NCI-H1105 treated with DMSO at 0.1 percent for 48 hours (cell line): ENCODE data around the gene HES3.

Experiments
- DNase-seq: peaks from one replicate; lab custom pipeline; 2025; lab: John Stamatoyannopoulos, UW

Gene HES3

DNA sequence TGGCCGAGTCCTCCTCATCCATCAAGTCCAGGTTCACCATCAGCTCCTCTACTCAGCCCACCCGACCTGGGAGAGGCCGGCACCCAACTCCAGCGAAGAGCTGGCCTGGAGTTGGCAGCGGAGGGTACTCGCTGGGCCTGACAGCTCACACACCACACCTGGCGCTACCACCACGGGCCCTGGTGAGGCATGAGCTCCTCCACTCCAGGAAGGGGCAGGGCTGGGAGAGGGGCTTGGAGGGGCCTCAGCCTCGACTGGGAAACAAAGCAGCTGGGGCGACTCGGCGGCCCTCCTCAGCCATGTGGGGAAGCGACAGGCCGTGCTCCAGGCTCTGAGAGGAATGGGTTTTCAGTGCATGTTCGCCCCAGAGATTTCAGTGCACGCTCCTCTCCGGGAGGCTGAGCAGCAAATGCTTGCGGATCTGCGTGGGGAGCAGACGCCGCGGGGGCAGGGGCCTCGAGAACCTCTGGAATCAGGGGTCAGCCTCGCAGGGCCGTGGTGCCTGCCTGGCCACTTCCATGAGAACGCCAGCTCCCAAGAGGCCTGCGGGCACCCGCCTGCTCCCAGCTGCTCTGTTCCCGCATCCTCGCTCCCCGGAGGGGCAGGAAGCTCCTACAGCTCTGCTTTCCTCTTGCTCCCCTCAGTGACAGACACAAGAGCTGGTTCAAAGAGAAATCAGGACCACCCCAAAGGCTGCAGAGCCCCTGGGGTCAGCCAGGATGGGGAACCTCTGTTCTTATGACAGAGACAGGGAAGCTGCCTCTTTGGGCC lies 35.8 kb downstream of the HES3 start:
- no peak for DNase-seq

- DNase-seq: no peak
These were observed 36.9 kb downstream of the HES3 start for GRCh38 chr1:6280761-6281451.

- DNase-seq: no peak
These were observed 37.8 kb downstream of the HES3 start for GRCh38 chr1:6281511-6282402.

DNA sequence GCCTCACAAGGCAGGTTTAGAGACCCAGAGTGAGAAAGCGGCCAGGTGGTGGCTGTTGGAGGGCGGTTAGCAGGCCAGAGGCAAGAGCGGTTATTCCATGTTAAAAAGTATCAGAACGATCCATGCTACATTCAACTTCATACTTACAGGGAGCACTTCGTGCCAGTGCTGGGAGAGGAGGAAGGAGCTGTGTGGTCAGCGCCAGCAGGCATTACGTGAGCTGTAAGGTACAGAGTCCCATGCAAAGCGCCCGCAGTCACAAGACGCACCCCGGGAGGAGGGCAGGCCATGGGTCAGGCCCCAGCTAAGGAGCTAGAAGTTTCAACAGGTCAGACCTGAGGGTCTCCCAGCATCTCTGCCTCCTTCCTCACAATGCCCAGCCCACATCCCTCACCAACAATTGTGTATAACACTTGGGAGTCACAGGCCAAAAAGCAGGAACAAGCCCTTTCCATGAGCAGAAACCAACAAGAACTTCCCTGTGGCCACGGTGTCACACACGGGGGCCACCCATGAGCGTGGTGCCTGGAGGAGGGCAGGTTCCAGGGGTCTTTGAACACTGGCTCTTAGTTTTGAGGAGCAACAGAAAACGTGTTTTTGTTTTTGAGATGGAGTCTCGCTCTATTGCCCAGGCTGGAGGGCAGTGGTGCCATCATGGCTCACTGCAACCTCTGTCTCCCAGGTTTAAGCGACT lies 38.7 kb downstream of the HES3 start:
- DNase-seq: no peak

DNA sequence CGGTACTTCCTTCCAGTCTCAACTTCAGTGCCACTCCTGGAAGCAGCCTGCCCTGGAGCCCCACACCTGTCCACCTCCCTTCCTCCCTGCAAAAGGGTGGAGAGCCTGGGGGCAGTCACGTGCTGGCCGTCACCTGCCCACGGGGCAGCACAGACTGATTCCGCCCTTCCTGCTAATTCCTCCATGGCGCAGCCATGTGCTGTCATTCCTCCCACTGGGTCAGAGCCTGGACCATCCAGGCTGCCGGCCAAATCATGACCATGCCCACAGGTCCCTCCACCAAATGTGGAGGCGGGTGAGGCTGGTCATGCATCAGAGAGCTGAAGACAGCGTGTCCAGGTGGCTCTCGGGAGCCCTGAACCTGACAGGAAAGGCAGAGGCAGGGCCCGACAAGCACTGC lies 41.4 kb downstream of the HES3 start:
- no peak for DNase-seq

GRCh38 chr1:6286266-6286665 lies 42.3 kb downstream of the HES3 start:
- no peak for DNase-seq

- DNase-seq: no peak
These were observed 43.0 kb downstream of the HES3 start for GRCh38 chr1:6287029-6287428.

DNA sequence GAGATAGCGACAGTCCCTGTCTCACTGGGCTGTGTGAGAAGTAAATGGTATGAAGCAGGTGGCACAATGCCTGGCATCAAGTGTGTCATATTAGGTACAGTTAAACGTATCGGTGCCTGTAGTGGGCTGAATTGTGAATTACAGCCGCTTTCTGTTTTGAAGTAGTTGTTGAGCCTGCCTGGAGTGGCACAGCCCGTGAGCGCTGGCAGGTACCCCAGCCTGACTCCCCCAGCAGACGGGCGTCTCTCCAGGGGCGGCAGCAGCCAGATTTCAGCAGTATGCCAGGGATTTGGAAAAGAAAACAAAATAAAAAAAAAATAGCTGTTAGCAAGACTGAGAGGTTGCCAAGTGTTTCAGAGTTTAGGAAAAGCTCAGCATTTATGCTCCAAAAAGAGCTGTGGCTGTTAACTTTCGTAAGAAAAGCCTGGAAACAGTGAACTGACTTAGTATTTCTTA lies 43.5 kb downstream of the HES3 start:
- DNase-seq: peak; percentile 97

- DNase-seq: no peak
These were observed 44.0 kb downstream of the HES3 start for GRCh38 chr1:6288026-6288425.

DNA sequence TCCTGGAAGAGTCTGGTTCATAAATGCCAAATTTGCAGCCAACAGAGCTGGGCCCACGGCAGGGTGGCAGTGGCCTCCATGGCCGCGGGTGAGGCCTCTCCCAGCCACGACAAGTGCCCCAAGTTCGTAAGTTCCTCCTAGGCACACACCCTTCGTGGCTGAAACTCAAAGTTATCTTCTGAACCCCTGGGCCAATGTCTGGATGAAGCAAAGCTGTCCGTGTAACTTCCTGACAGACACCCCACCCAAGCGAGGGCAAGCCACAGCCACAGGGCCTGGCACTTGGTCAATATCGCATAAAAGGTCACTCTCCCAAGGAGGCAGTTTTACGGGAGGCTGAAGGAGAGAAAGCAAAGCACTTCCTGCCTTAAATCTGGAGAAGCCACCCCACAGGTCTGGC lies 44.7 kb downstream of the HES3 start:
- DNase-seq: no peak

GRCh38 chr1:6292102-6292501 lies 48.1 kb downstream of the HES3 start:
- DNase-seq: no peak

- no peak for DNase-seq
These were observed 50.3 kb downstream of the HES3 start for GRCh38 chr1:6294080-6294889.

DNA sequence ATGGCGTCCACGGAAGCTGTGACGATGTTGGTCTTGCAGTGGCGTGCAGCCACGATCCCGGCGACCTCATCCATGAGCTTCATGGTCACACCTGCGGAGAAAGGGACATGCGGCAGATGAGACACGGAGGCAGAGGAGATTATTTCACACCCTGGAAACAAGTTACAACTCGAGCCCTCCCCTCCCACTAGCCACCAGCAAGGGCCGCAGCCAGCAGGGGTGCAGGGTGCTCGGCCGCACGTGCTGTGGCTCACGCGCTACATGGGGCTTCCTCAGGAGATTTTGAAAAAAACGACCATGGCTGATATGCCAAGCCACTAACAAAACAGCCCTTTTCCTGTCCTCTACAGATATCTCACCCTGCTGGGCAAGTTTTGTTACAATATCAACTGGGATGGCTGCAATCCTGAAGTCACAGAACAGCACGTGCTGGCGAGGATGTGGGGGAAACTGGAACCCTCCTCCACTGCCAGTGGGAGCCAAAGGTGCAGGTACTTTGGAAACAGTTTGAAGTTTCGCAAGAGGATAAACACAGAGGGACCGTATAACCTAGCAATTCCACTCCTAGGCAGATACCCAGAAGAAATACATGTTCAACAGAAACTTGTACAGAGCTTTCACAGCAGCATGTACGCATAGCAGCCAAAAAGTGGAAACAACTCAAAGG lies 51.0 kb downstream of the HES3 start:
- no peak for DNase-seq
